ENCODE measurements around the gene TANC1.

The TANC1 gene

GRCh38 chr2:158968396-158969161 is at the start of gene TANC1:
TSS of gene TANC1 (plus strand) at chr2:158968640. CDS start at chr2:159065911, 97,271 bp downstream.
- peak; percentile 28 for DNase-seq

- no peak for DNase-seq
These were observed 46.6 kb upstream of the TANC1 start for GRCh38 chr2:158921599-158922408.

- DNase-seq: no peak
These were observed 45.8 kb upstream of the TANC1 start for GRCh38 chr2:158922601-158923000.

GRCh38 chr2:158923180-158923594 is 45.3 kb upstream of the TANC1 start:
- DNase-seq: no peak

DNA sequence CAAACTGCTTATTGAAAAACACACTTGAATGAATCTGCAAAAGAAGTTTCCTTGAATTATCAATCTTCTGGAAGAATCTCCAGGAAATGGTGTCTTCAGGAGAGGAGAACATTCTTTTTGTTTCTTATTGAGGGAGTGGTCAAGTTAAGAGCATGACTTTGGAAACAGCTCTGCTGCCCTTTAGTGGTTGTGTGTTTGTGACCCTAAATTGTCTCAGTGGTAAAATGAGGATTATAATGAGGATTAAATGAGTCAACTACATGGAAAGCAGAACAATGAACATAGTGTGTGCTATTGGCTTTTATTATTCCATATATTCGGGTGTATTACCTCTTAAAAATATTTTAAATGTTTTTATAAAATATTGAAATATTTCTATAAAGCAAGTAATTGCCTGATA is 44.8 kb upstream of the TANC1 start:
- DNase-seq: no peak

DNA sequence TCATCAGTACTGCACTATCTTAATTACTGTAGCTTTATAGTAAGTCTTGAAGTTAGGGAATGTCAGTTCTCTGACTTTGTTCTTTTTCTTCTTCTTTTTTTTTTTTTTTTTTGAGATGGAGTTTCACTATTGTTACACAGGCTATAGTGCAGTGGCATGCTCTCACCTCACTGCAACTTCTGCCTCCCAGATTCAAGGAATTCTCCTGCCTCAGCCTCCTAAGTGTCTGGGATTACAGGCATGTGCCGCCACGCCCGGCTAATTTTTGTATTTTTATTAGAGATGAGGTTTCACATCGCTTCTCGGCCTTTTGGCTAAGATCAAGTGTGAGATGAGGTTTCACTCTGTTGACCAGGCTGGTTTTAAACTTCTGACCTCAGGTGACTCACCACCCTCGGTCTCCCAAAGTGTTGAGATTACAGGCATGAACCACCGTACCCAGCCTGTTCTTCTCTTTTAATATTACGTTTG is 41.9 kb upstream of the TANC1 start:
- no peak for DNase-seq

DNA sequence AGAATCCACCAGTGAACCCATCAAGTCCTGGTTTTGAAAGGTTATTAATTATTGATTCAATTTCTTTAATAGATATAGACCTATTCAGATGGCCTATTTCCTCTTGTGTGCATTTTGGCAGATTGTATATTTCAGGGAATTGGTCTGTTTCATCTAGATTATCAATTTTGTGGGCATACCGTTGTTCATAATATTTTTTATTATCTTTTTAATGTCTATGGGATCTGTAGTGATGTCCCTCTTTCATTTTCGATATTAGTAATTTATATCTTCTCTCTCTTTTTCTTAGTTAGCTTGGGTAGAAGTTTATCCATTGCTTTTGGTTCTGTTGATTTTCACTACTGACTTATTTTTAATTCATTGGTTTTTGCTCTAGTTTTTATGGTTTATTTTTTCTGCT is 39.9 kb upstream of the TANC1 start:
- DNase-seq: no peak

- no peak for DNase-seq
These were observed 39.5 kb upstream of the TANC1 start for GRCh38 chr2:158928965-158929364.

DNA sequence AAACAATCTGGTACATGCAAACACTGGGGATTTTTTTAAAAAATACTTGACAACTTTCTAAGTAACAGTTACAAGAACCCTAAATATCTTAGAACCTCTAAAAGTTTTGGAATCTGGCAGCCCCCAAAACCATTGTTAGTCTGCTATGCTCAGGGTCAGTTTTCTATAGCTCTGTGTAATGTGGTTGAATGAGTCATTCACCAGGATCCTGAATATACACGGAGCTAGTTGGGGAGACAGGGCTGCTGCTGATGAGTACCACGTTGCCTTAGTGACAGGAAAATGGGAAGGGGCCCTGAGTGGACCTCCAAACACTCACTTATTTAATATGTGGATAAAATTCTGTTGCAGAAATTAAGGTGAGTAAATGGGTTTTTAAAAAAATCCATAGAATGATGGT is 36.9 kb upstream of the TANC1 start:
- no peak for DNase-seq

- no peak for DNase-seq
These were observed 36.3 kb upstream of the TANC1 start for GRCh38 chr2:158932131-158932645.

GRCh38 chr2:158934170-158934569 is 34.3 kb upstream of the TANC1 start:
- no peak for DNase-seq

DNA sequence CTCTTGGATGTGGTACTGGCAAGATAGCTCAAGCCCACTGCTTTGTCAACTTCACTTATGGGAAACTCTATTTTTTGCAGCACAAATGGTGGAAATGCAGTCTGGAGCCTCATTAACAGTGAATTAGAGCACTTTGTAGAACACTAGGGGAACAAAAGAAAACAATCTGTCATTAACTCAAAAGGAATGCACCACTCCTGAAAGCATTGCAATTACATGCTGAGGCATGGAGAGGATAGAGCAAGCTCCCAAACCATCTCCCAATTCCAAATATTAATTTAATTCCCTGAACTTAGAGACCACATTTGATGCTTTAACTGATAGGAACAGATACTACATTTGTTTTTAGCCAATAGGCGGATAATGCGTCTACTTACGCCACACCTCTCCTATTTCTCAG is 32.8 kb upstream of the TANC1 start:
- DNase-seq: no peak

DNA sequence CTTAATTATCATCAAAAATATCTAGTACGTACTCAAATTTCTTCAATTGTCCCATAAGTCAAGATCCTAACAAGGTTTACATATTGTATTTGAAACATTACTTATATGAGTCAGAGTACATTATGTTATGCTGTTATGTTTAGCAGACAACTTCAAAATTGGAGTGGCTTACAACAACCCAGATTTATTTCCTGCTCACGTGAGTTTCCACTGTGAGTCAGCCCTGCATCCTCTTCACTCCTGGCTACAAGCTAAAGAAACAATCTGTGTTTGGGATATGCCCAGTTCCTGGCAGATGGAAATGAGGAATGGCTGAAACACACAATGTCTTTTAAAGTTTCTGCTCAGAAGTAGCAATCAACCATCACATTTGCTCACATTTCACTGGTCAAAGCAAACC is 31.5 kb upstream of the TANC1 start:
- no peak for DNase-seq

- no peak for DNase-seq
These were observed 28.1 kb upstream of the TANC1 start for GRCh38 chr2:158940356-158940755.

DNA sequence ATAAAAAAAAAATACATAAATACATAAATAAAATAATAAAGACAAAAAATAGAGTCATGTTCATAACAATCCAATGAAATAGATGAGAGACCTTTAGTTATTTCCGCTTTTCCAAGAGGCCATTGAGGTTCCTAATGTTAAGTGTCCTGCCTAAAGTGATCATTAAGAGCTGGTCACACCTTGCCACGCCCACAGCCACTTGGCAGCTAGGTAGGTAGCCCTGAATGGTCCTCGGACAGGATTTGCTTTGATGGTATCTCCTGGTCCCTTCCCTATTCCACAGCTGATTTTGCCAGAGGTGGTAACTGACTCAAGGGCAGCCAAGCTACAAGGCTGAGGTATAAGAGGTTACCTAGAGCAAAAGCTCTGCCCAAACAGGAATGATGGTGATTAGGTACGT is 24.5 kb upstream of the TANC1 start:
- no peak for DNase-seq

GRCh38 chr2:158948964-158949699 is 19.3 kb upstream of the TANC1 start:
- no peak for DNase-seq

DNA sequence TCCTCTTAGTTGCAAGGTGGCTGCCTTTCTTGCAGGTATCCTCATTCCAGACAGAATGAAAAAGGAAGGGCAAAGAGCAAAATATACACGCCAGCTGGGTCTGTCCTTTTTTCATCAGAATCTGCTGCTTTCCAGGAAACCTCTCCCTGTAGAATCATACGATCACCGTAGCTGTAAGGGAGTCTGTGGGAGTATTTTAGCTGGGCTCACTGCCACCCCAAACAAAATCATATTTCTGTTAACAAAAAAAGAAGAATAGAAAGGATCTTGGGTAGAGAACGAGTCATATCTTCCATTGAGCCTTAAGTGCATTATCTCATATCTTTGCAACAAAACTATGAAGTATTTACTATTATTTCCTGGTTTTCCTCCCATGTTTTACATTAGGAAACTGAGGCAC is 15.0 kb upstream of the TANC1 start:
- DNase-seq: no peak

GRCh38 chr2:158953926-158954763 is 14.3 kb upstream of the TANC1 start:
- DNase-seq: peak; percentile 72

GRCh38 chr2:158955842-158956365 is 12.5 kb upstream of the TANC1 start:
- no peak for DNase-seq

- no peak for DNase-seq
These were observed 10.1 kb upstream of the TANC1 start for GRCh38 chr2:158958365-158958764.

- no peak for DNase-seq
These were observed 8.2 kb upstream of the TANC1 start for GRCh38 chr2:158960193-158960592.

DNA sequence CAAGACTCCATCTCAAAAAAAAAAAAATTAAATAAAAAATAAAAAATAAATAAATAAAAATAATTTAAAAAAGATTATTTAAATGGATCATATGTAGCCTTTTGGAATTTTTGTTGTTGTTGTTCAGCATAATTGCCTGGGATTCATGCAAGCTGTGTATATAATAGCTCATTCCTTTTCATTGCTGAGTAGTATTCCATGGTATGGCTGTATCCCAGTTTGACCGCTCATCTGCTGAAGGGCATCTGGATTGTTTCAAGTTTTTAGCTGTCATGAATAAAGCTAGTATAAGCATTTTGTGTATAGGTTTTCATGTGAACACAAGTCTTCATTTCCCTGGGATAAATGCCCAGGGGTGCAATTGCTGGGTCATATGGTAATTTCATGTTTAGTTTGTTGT is 6.4 kb upstream of the TANC1 start:
- no peak for DNase-seq
